Measurements from ENCODE around the gene PXMP4. TPM values are rescaled to one million over a fixed set of nuclear protein-coding genes. Genes with fewer than 3 reads are reported as not detected.

The PXMP4 gene
- total RNA-seq, 1 donor from 2014 or later = 3.5 TPM

GRCh38 chr20:33753763-33754162 is 33.7 kb upstream of the PXMP4 start:
- Histone ChIP-seq H3K9ac (no peak overlapping the region), H3K79me2 (ENCODE audit: low read depth) (no peaks in the 10 kb centered on the region), H3K4me2 (no peak overlapping the region), H4K20me1 (ENCODE audit: low read depth) (no peaks in the 10 kb centered on the region), H2AFZ (replicated peaks) (no peak overlapping the region), H3K27ac (no peak overlapping the region), H3K4me3 (no peak overlapping the region), H3K36me3 (no peaks in the 10 kb centered on the region), H3K4me1 (no peaks in the 10 kb centered on the region), H3K27me3 (no peaks in the 10 kb centered on the region), H3K9me3 (ENCODE audit: low read depth) (no peaks in the 10 kb centered on the region), H3F3A (ENCODE audit: low read depth) (no peaks in the 10 kb centered on the region)
- H3K4me1 Mint-ChIP-seq = peaks cover 6% of the 10 kb centered on the region
- H3K27me3 Mint-ChIP-seq (ENCODE audit: insufficient read depth, low read depth) = peaks cover 4% of the 10 kb centered on the region
- no peak overlapping the region for H3K4me3 Mint-ChIP-seq
- peaks cover 2% of the 10 kb centered on the region for H3K9me3 Mint-ChIP-seq
- DNase-seq (ENCODE audit: low spot score) = no peak
- no peak overlapping the region for H3K27ac Mint-ChIP-seq
- H3K36me3 Mint-ChIP-seq = peaks cover 16% of the 10 kb centered on the region
- TF ChIP-seq EZH2phosphoT487 (IDR thresholded peaks at IDR 0.05) (no peak), EZH2 (IDR thresholded peaks at IDR 0.05) (no peak)
- TF ChIP-seq, protein P1, sequence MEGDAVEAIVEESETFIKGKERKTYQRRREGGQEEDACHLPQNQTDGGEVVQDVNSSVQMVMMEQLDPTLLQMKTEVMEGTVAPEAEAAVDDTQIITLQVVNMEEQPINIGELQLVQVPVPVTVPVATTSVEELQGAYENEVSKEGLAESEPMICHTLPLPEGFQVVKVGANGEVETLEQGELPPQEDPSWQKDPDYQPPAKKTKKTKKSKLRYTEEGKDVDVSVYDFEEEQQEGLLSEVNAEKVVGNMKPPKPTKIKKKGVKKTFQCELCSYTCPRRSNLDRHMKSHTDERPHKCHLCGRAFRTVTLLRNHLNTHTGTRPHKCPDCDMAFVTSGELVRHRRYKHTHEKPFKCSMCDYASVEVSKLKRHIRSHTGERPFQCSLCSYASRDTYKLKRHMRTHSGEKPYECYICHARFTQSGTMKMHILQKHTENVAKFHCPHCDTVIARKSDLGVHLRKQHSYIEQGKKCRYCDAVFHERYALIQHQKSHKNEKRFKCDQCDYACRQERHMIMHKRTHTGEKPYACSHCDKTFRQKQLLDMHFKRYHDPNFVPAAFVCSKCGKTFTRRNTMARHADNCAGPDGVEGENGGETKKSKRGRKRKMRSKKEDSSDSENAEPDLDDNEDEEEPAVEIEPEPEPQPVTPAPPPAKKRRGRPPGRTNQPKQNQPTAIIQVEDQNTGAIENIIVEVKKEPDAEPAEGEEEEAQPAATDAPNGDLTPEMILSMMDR (IDR thresholded peaks at IDR 0.05) = no peak

- Histone ChIP-seq H3K4me3 (no peak overlapping the region), H3K9ac (no peak overlapping the region), H3F3A (ENCODE audit: low read depth) (no peaks in the 10 kb centered on the region), H4K20me1 (ENCODE audit: low read depth) (no peaks in the 10 kb centered on the region), H3K4me2 (no peak overlapping the region), H2AFZ (replicated peaks) (no peak overlapping the region), H3K79me2 (ENCODE audit: low read depth) (no peaks in the 10 kb centered on the region), H3K36me3 (no peaks in the 10 kb centered on the region), H3K27me3 (no peaks in the 10 kb centered on the region), H3K4me1 (no peaks in the 10 kb centered on the region), H3K27ac (no peak overlapping the region), H3K9me3 (ENCODE audit: low read depth) (no peaks in the 10 kb centered on the region)
- H3K27me3 Mint-ChIP-seq (ENCODE audit: insufficient read depth, low read depth) = peaks cover 4% of the 10 kb centered on the region
- no peak overlapping the region for H3K4me3 Mint-ChIP-seq
- TF ChIP-seq, protein P1 (IDR thresholded peaks at IDR 0.05) = no peak
- TF ChIP-seq EZH2 (IDR thresholded peaks at IDR 0.05) (no peak), EZH2phosphoT487 (IDR thresholded peaks at IDR 0.05) (no peak)
- DNase-seq (ENCODE audit: low spot score) = no peak
- H3K36me3 Mint-ChIP-seq = peaks cover 15% of the 10 kb centered on the region
- peaks cover 6% of the 10 kb centered on the region for H3K4me1 Mint-ChIP-seq
- peaks cover 2% of the 10 kb centered on the region for H3K9me3 Mint-ChIP-seq
- H3K27ac Mint-ChIP-seq = no peak overlapping the region
Observed at GRCh38 chr20:33753143-33753542, 33.0 kb upstream of the PXMP4 start.

GRCh38 chr20:33751775-33752174 is 31.7 kb upstream of the PXMP4 start:
- Mint-ChIP-seq H3K4me1 (peaks cover 6% of the 10 kb centered on the region), H3K4me3 (no peak overlapping the region), H3K27ac (peak overlapping the region; percentile 50), H3K27me3 (ENCODE audit: insufficient read depth, low read depth) (peaks cover 2% of the 10 kb centered on the region), H3K36me3 (peaks cover 7% of the 10 kb centered on the region), H3K9me3 (no peaks in the 10 kb centered on the region)
- no peak overlapping the region for H3K4me3 ChIP-seq
- H3K4me2 ChIP-seq = no peak overlapping the region
- no peak overlapping the region for H2AFZ ChIP-seq (replicated peaks)
- H4K20me1 ChIP-seq (ENCODE audit: low read depth) = no peaks in the 10 kb centered on the region
- H3K27ac ChIP-seq = no peak overlapping the region
- no peaks in the 10 kb centered on the region for H3F3A ChIP-seq (ENCODE audit: low read depth)
- no peaks in the 10 kb centered on the region for H3K27me3 ChIP-seq
- TF ChIP-seq, protein P1 (IDR thresholded peaks at IDR 0.05) = no peak
- TF ChIP-seq EZH2 (IDR thresholded peaks at IDR 0.05) (no peak), EZH2phosphoT487 (IDR thresholded peaks at IDR 0.05) (no peak)
- H3K36me3 ChIP-seq = no peaks in the 10 kb centered on the region
- no peaks in the 10 kb centered on the region for H3K79me2 ChIP-seq (ENCODE audit: low read depth)
- no peak for DNase-seq (ENCODE audit: low spot score)
- no peaks in the 10 kb centered on the region for H3K9me3 ChIP-seq (ENCODE audit: low read depth)
- no peak overlapping the region for H3K9ac ChIP-seq
- H3K4me1 ChIP-seq = no peaks in the 10 kb centered on the region

Data from neural progenitor cell (in vitro differentiated cells).